ENCODE results near the gene PIEZO1. TPM values are rescaled to one million over a fixed set of nuclear protein-coding genes. Genes with fewer than 3 reads are reported as not detected.
A peak's percentile ranks its signal among the peaks of the same experiment; 100 is the strongest.

The PIEZO1 gene
- total and polyA plus RNA-seq, 9 of the 15 experiments (the other 6 are each of a cell fraction or from before 2014, with no cell fraction given), result 3.6 to 432 (median 131) TPM

DNA sequence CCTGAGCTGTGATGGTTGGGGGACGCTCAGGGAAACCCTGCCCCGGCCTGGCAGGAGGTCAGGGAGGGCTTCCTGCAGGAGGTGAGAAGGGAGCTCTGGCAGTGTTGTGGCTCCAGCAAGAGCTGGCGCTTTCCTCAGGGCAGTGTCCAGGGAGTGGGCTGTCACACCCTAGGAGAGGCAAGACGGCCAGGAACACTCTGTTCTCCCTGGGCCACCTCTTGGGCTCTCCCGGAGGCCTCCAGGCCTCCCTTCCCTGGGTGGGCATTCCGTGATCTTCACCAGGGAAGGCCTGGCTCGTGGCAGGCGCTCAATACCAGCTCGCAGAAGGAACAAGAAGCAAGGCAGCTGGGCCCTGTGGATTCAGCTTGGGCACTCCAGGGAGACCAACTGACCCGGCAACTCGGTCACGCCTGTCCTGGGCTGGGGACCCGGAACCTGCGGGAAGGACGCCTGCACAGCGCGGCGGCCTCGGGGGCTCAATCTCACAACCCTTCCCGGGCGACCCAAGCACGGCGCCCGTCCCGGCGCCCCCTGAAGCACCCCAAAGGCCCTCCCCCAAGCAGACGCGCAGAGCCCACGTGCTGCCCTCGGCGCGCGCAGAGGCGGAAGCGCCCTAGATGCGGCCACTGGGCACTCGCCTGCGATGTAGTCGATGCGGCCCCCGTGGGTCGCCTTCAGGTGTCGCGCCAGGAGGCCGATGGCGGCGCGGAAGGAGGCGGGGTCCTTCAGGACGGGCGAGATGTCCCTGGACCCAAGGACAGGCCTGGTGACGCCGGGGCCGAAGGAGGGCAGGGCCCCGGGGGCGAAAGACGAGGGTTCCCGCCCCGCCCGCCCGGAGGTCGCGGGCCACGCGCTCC is 26.1 kb upstream of the PIEZO1 start:
- Histone ChIP-seq H3K79me2 (ENCODE audit: control insufficient read depth, insufficient read depth, low read length) (peaks cover 47% of the 10 kb centered on the region), H3K4me3 (peak overlapping the region; percentile 64), H2AFZ (ENCODE audit: low read depth, low read length) (peak overlapping the region; percentile 98), H3K4me1 (replicated peaks in 1 of 2; ENCODE audit: control insufficient read depth in 2 of 2, insufficient read depth in 2 of 2, low read length in 2 of 2) (peaks cover 14 to 82% of the 10 kb centered on the region in 2 experiments), H3K27me3 (ENCODE audit: control insufficient read depth in 2 of 2, insufficient read depth in 2 of 2, low read length in 2 of 2) (no peaks in the 10 kb centered on the region; a peak in 1 of 5 replicates), H3K9ac (ENCODE audit: insufficient read depth in 1 of 2, low read depth in 2 of 2, low read length in 2 of 2) (peak overlapping the region; percentile 86 to 99), H3K27ac (ENCODE audit: extremely low read depth, low read depth, low read length) (peak overlapping the region; percentile 94), H3K9me1 (ENCODE audit: control insufficient read depth, insufficient read depth, low read length) (no peaks in the 10 kb centered on the region), H3K9me3 (replicated peaks; ENCODE audit: control insufficient read depth, insufficient read depth, low read depth, low read length) (no peaks in the 10 kb centered on the region), H3K36me3 (ENCODE audit: control insufficient read depth, insufficient read depth, low read length) (peaks cover 49% of the 10 kb centered on the region; the same call in 2 of the 3 replicates), H4K20me1 (replicated peaks; ENCODE audit: control insufficient read depth, insufficient read depth, low read length) (peaks cover 30% of the 10 kb centered on the region; the same call in 1 of the 2 replicates), H3K4me2 (ENCODE audit: insufficient read depth, low read length) (peak overlapping the region; percentile 96)
- no TSS peak for BruUV-seq (replicated peaks)
- ChIA-PET CTCF (ENCODE audit: low intra/inter-chr PET ratio) (interaction anchor here (0.8 to 1.9 kb wide), 3 partner anchors 47 to 360 kb away, joined by 4 to 16 read pairs (median 5); partner anchors contain the start of gene CDH15), POLR2A (interaction anchor here (0.6 to 6.1 kb wide), 15 partner anchors 8 to 664 kb away, joined by 3 to 50 read pairs (median 5); partner anchors contain the start of gene PIEZO1)
- DNase-seq (ENCODE audit: extremely low read depth in 1 of 4, low spot score in 3 of 4) (peak; percentile 68 to 83 (median 75)), FAIRE-seq (no peak), ATAC-seq (peak; percentile 48)
- intact Hi-C loops (cut with micrococcal nuclease) (loop anchor here (5.0 to 10.0 kb wide), 3 partner anchors 166 to 696 kb away; partner anchors contain the start of genes CBFA2T3 and SPG7), in situ Hi-C loops (cut with MboI) (loop anchor here (5.0 to 10.0 kb wide), 2 partner anchors 356 to 404 kb away; partner anchors contain the start of gene ZNF778)
- 2% methylated on average over 35 of the region's 65 CpGs for WGBS (ENCODE audit: insufficient coverage, low coverage, missing lambda C conversion rate)
- TF ChIP-seq HMGN3 (IDR thresholded peaks at IDR 0.05; ENCODE audit: borderline replicate concordance, extremely low read depth, insufficient read length, low read depth, low read length), result peak; percentile 32
- TF ChIP-seq, protein P1, sequence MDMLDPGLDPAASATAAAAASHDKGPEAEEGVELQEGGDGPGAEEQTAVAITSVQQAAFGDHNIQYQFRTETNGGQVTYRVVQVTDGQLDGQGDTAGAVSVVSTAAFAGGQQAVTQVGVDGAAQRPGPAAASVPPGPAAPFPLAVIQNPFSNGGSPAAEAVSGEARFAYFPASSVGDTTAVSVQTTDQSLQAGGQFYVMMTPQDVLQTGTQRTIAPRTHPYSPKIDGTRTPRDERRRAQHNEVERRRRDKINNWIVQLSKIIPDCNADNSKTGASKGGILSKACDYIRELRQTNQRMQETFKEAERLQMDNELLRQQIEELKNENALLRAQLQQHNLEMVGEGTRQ (CRISPR knock-in tag; IDR thresholded peaks at IDR 0.05), result peak; percentile 94
- peak; percentile 59; the same call in 1 of the 2 replicates for TF ChIP-seq HNRNPL (IDR thresholded peaks at IDR 0.05; ENCODE audit: low read depth, low read length)
- TF ChIP-seq CREB1 (IDR thresholded peaks at IDR 0.05), result peak; percentile 17; the same call in 1 of the 2 replicates
- no peak for TF ChIP-seq CREB1 (CRISPR knock-in tag; IDR thresholded peaks at IDR 0.05)
- TF ChIP-seq PCBP1 (IDR thresholded peaks at IDR 0.05; ENCODE audit: low read depth, low read length, poor library complexity, severe bottlenecking), result peak; percentile 87
- TF ChIP-seq, protein P2, sequence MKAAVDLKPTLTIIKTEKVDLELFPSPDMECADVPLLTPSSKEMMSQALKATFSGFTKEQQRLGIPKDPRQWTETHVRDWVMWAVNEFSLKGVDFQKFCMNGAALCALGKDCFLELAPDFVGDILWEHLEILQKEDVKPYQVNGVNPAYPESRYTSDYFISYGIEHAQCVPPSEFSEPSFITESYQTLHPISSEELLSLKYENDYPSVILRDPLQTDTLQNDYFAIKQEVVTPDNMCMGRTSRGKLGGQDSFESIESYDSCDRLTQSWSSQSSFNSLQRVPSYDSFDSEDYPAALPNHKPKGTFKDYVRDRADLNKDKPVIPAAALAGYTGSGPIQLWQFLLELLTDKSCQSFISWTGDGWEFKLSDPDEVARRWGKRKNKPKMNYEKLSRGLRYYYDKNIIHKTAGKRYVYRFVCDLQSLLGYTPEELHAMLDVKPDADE (conservative IDR thresholded peaks at IDR 0.05; ENCODE audit: control insufficient read depth, low read depth, low read length), result 0 out of 2 replicates have a peak, but pooled peaks have one; percentile 16
- 0 out of 2 replicates have a peak, but pooled peaks have one; percentile 11 for TF ChIP-seq OTX1 (CRISPR knock-in tag; IDR thresholded peaks at IDR 0.05)
- 0 out of 2 replicates have a peak, but pooled peaks have one; percentile 58 for TF ChIP-seq TAF15 (IDR thresholded peaks at IDR 0.05; ENCODE audit: low read depth, low read length)
- TF ChIP-seq, protein P3, sequence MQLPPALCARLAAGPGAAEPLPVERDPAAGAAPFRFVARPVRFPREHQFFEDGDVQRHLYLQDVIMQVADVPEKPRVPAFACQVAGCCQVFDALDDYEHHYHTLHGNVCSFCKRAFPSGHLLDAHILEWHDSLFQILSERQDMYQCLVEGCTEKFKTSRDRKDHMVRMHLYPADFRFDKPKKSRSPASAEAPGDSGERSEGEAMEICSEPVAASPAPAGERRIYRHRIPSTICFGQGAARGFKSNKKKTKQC (CRISPR knock-in tag; IDR thresholded peaks at IDR 0.05), result peak; percentile 61; the same call in 1 of the 2 replicates
- TF ChIP-seq RB1 (IDR thresholded peaks at IDR 0.05; ENCODE audit: low read depth), result 0 out of 2 replicates have a peak, but pooled peaks have one; percentile 26
- TF ChIP-seq FOXP1 (CRISPR knock-in tag; IDR thresholded peaks at IDR 0.05), result peak; percentile 4; the same call in 1 of the 2 replicates
- no peak for TF ChIP-seq EGR1 (conservative IDR thresholded peaks at IDR 0.05)
